H1 (cell line): Measurements from ENCODE around the gene ST6GALNAC4. TPM values are rescaled to one million over a fixed set of nuclear protein-coding genes. Genes with fewer than 3 reads are reported as not detected.

Source experiments
- CTCF ChIA-PET: fragments of 300-600 bp; sonication (Branson Sonifier 250); formaldehyde crosslinking; loops from one replicate; lab custom pipeline; 2021; ENCODE audit not compliant: partially characterized antibody; lab: Charles Lee
- POLR2A ChIA-PET: fragments of 300-600 bp; sonication (Branson Sonifier 250); formaldehyde crosslinking; loops from one replicate; lab custom pipeline; 2021; ENCODE audit warnings: inconsistent platforms; ENCODE audit not compliant: partially characterized antibody; lab: Charles Lee
- DNase-seq, 2 experiments: peaks; one replicate each; pipeline versions ENCODE4 v3.0.0 to v3.0.0-alpha.2; 2010 to 2022; ENCODE audit warnings: low spot score in 2 of 2, low read depth in 1 of 2, mixed read lengths in 1 of 2
- FAIRE-seq: peaks from 2 replicates; lab custom pipeline; 2011; peaks lifted over from hg19 to GRCh38; lab: Jason Lieb, UNC
- H2AFZ ChIP-seq: 2 replicates; pipeline ENCODE4 v1.8.1; 2012; ENCODE audit warnings: low read length, inconsistent platforms
- H2AK5ac ChIP-seq: 2 replicates; pipeline ENCODE4 v1.6.1; 2013; ENCODE audit warnings: low read depth, low read length
- H2BK120ac ChIP-seq: replicated peaks from 2 replicates; pipeline ENCODE3; 2013; ENCODE audit warnings: low read depth, low read length, inconsistent platforms
- H2BK12ac ChIP-seq: 2 replicates; pipeline ENCODE4 v1.6.1; 2013; ENCODE audit warnings: low read depth, low read length
- H2BK15ac ChIP-seq: 2 replicates; pipeline ENCODE4 v1.6.1; 2013; ENCODE audit warnings: low read length
- H2BK20ac ChIP-seq: 2 replicates; pipeline ENCODE4 v1.6.1; 2013; ENCODE audit warnings: low read length
- H2BK5ac ChIP-seq: 2 replicates; pipeline ENCODE4 v1.6.1; 2013; ENCODE audit warnings: low read depth, low read length
- H3K14ac ChIP-seq: 2 replicates; pipeline ENCODE4 v1.6.1; 2013; ENCODE audit warnings: inconsistent platforms; ENCODE audit not compliant: insufficient read length
- H3K18ac ChIP-seq: 2 replicates; pipeline ENCODE4 v1.6.1; 2013; ENCODE audit warnings: low read length; ENCODE audit errors: extremely low read depth
- H3K23ac ChIP-seq: 2 replicates; pipeline ENCODE4 v1.6.1; 2013; ENCODE audit warnings: inconsistent platforms; ENCODE audit not compliant: insufficient read length
- H3K23me2 ChIP-seq: 2 replicates; pipeline ENCODE4 v1.6.1; 2013; ENCODE audit warnings: low read depth, low read length
- H3K27ac ChIP-seq: 2 replicates; pipeline ENCODE4 v1.6.1; 2011; ENCODE audit warnings: low read depth, low read length, inconsistent platforms
- H3K27me3 ChIP-seq, 4 experiments: replicated peaks in 1 of 4; 1 replicate in 1 of 4; 2 replicates in 3 of 4; pipeline versions ENCODE4 v1.6.1 to v1.8.1; 2011 to 2013; ENCODE audit warnings: low read length in 3 of 4, mild to moderate bottlenecking in 3 of 4, inconsistent platforms in 2 of 4, mixed read lengths in 2 of 4, moderate library complexity in 1 of 4; ENCODE audit not compliant: control insufficient read depth in 3 of 4, insufficient read depth in 3 of 4; ENCODE audit errors: extremely low read depth in 1 of 4
- H3K36me3 ChIP-seq, 4 experiments: 2 replicates each; pipeline versions ENCODE4 v1.6.1 to v1.8.1; 2011 to 2013; ENCODE audit warnings: mild to moderate bottlenecking in 4 of 4, low read length in 3 of 4, moderate library complexity in 2 of 4, control low read depth in 1 of 4, inconsistent platforms in 1 of 4; ENCODE audit not compliant: insufficient read depth in 4 of 4, control insufficient read depth in 2 of 4
- H3K4ac ChIP-seq: replicated peaks from 2 replicates; pipeline ENCODE3; 2013; ENCODE audit warnings: low read length, low read depth, mixed read lengths, inconsistent platforms; ENCODE audit not compliant: insufficient read length
- H3K4me1 ChIP-seq, 4 experiments: replicated peaks in 1 of 4; 1 replicate in 1 of 4; 2 replicates in 3 of 4; pipeline versions ENCODE4 v1.6.1 to v1.8.1; 2011 to 2013; ENCODE audit warnings: low read length in 3 of 4, inconsistent platforms in 2 of 4, mixed read lengths in 1 of 4; ENCODE audit not compliant: insufficient read depth in 4 of 4, control insufficient read depth in 3 of 4
- H3K4me2 ChIP-seq, 2 experiments: 2 replicates each; pipeline versions ENCODE4 v1.6.1 to v1.8.1; 2011 to 2013; ENCODE audit warnings: low read depth in 2 of 2, low read length in 2 of 2, control low read depth in 1 of 2, inconsistent platforms in 1 of 2, mild to moderate bottlenecking in 1 of 2; ENCODE audit not compliant: insufficient read depth in 1 of 2
- H3K4me3 ChIP-seq, 4 experiments: fragments of 200-600, 300-600 bp in 1 of 4; sonication (generic), shearing (Covaris generic), sonication (Bioruptor Twin) in 1 of 4; 2 replicates each; pipeline versions ENCODE4 v1.5.1 to v1.8.1; 2011 to 2016; ENCODE audit warnings: low read length in 4 of 4, low read depth in 3 of 4, control low read depth in 2 of 4, inconsistent platforms in 2 of 4, mild to moderate bottlenecking in 2 of 4, mixed read lengths in 1 of 4, moderate library complexity in 1 of 4; ENCODE audit not compliant: insufficient read depth in 2 of 4; ENCODE audit errors: extremely low read depth in 1 of 4
- H3K56ac ChIP-seq: replicated peaks from 2 replicates; pipeline ENCODE3; 2013; ENCODE audit warnings: low read depth, mild to moderate bottlenecking, mixed read lengths, low read length, inconsistent platforms; ENCODE audit not compliant: insufficient read length
- H3K79me1 ChIP-seq: 2 replicates; pipeline ENCODE4 v1.6.1; 2013; ENCODE audit warnings: low read depth, low read length, control low read depth
- H3K79me2 ChIP-seq, 2 experiments: 2 replicates each; pipeline versions ENCODE4 v1.6.1 to v1.8.1; 2012 to 2013; ENCODE audit warnings: low read length in 2 of 2, mild to moderate bottlenecking in 2 of 2, inconsistent platforms in 1 of 2; ENCODE audit not compliant: insufficient read depth in 2 of 2, control insufficient read depth in 1 of 2
- H3K9ac ChIP-seq, 4 experiments: replicated peaks in 1 of 4; 1 replicate in 1 of 4; 2 replicates in 3 of 4; pipeline versions ENCODE4 v1.6.1 to v1.8.1; 2011 to 2013; ENCODE audit warnings: low read depth in 3 of 4, low read length in 3 of 4, control low read depth in 2 of 4, mild to moderate bottlenecking in 2 of 4, moderate library complexity in 2 of 4, inconsistent platforms in 1 of 4; ENCODE audit errors: extremely low read depth in 1 of 4
- H3K9me3 ChIP-seq, 2 experiments: 2 replicates each; pipeline versions ENCODE4 v1.6.1 to v1.8.1; 2012 to 2013; ENCODE audit warnings: mild to moderate bottlenecking in 2 of 2, moderate library complexity in 2 of 2, control low read depth in 1 of 2, inconsistent platforms in 1 of 2, low read depth in 1 of 2, low read length in 1 of 2, mixed read lengths in 1 of 2; ENCODE audit not compliant: insufficient read depth in 2 of 2
- H4K20me1 ChIP-seq, 2 experiments: replicated peaks in 1 of 2; 2 replicates each; pipeline versions ENCODE3 to v1.8.1; 2011 to 2013; ENCODE audit warnings: inconsistent platforms in 2 of 2, low read length in 2 of 2, mild to moderate bottlenecking in 1 of 2; ENCODE audit not compliant: insufficient read depth in 2 of 2, control insufficient read depth in 1 of 2
- H4K5ac ChIP-seq: 2 replicates; pipeline ENCODE4 v1.6.1; 2013; ENCODE audit warnings: low read length, low read depth, mixed read lengths, inconsistent platforms; ENCODE audit not compliant: insufficient read length
- H4K8ac ChIP-seq: 2 replicates; pipeline ENCODE4 v1.8.0; 2013; ENCODE audit warnings: mild to moderate bottlenecking, moderate library complexity, low read length, inconsistent platforms; ENCODE audit not compliant: insufficient read depth; ENCODE audit errors: extremely low read depth
- H4K91ac ChIP-seq: replicated peaks from 2 replicates; pipeline ENCODE3; 2013; ENCODE audit warnings: low read length, mixed read lengths, inconsistent platforms; ENCODE audit not compliant: insufficient read length
- CBX8 ChIP-seq: fragments of 300-800, 300-1000 bp; sonication (generic); IDR thresholded peaks from 2 replicates; pipeline ENCODE4 v1.7.1; 2016; ENCODE audit warnings: low read depth, low read length, borderline replicate concordance
- YY1 ChIP-seq: IDR thresholded peaks from 2 replicates; pipeline ENCODE4 v1.6.1; 2011; ENCODE audit warnings: low read depth, mild to moderate bottlenecking, low read length
- WGBS, 2 experiments: shearing (Covaris generic) in 1 of 2; methylation state at CpG; one replicate each; pipeline versions ENCODE4 v1.1.6 to v1.1.7; 2013 to 2015; ENCODE audit warnings: low lambda C conversion rate in 2 of 2, mixed read lengths in 2 of 2, inconsistent platforms in 1 of 2, low coverage in 1 of 2, missing lambda C conversion rate in 1 of 2; ENCODE audit not compliant: insufficient replicate concordance in 2 of 2, insufficient coverage in 1 of 2, insufficient read length in 1 of 2; ENCODE audit errors: extremely low coverage in 1 of 2, missing lambda C conversion rate in 1 of 2; 5-methylcytosine and 5-hydroxymethylcytosine counted together
- polyA plus RNA-seq, 7 experiments: library from polyadenylated mRNA; depleted of rRNA in 3 of 7; stranded (reverse) in 5 of 7; unstranded in 2 of 7; fragments of >200 nt in 5 of 7; fragments of 200-250 nt in 2 of 7; gene quantifications; 1 replicate in 5 of 7; 2 replicates in 1 of 7; 4 replicates in 1 of 7; pipeline versions ENCODE4 v1.2.1 to v1.2.3, GENCODE V29; 2011 to 2013; ENCODE audit warnings: missing spikeins in 2 of 7, mixed read lengths in 2 of 7
- total RNA-seq: library from RNA; stranded (reverse); fragmentation: NEBNext Ultra II Directional; extraction: Animal tissue kit (Norgen Biotek cat#: 25700); gene quantifications from 2 replicates; pipeline ENCODE4 v1.2.1, GENCODE V29; 2021

The ST6GALNAC4 gene
- total and polyA plus RNA-seq, 2 of the 8 experiments (the other 6 are each of a cell fraction or from before 2014, with no cell fraction given): 21.8 to 34.1 TPM

DNA sequence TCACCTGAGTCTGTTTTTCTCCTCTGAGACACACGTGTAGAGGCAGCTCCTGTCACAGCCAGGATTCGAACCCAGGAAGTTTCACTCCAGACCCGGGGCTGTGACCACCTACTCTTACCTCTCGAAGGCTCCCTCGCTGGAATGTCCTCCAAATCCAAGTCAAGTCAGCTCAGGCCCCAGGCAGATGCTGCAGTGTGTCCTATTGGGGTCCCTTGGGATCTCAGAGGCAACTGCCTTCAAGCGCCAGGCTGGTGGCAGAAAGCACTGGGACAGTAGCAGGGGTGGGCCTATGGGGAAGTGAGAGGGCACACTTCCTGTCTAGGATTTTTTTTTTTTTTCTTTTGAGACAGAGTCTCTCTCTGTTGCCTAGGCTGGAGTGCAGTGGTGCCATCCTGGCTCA, 762 bp upstream of the ST6GALNAC4 start:
- Histone ChIP-seq H4K91ac (no peak overlapping the region), H2AFZ (no peak overlapping the region), H3K9ac (no peak overlapping the region), H3K4me1 (peaks cover 4 to 8% (median 7%) of the 10 kb centered on the region in 4 experiments), H3K27ac (no peak overlapping the region), H3K18ac (no peak overlapping the region), H3K14ac (no peak overlapping the region), H3K4me3 (peak overlapping the region in 1 of 4 experiments; percentile 27; a peak in 1 of 8 replicates), H4K5ac (no peak overlapping the region), H4K8ac (no peak overlapping the region), H4K20me1 (peaks cover 0 to 3% of the 10 kb centered on the region in 2 experiments), H2BK20ac (no peak overlapping the region), H2BK5ac (0 out of 2 replicates have a peak overlapping the region, but pooled peaks have one; percentile 15), H3K79me2 (no peaks in the 10 kb centered on the region), H2BK15ac (no peak overlapping the region), H3K36me3 (no peaks in the 10 kb centered on the region), H3K23ac (no peak overlapping the region), H3K23me2 (peaks cover 5% of the 10 kb centered on the region), H2BK120ac (no peak overlapping the region), H3K56ac (no peak overlapping the region), H3K9me3 (no peaks in the 10 kb centered on the region), H3K4me2 (peak overlapping the region in 1 of 2 experiments; percentile 92; a peak in 1 of 4 replicates), H3K79me1 (no peaks in the 10 kb centered on the region), H3K4ac (no peak overlapping the region), H2AK5ac (no peak overlapping the region), H2BK12ac (no peak overlapping the region), H3K27me3 (peaks cover 0 to 14% (median 10%) of the 10 kb centered on the region in 4 experiments; a peak in 5 of 7 replicates)
- no peak for TF ChIP-seq CBX8
- TF ChIP-seq YY1: no peak
- ChIA-PET POLR2A (interaction anchor here (0.8 to 3.7 kb wide), 6 partner anchors 10 to 44 kb away, joined by 3 to 16 read pairs (median 5); partner anchors contain the start of gene ST6GALNAC6), CTCF (interaction anchor here (0.6 to 6.7 kb wide), 15 partner anchors 9 to 182 kb away, joined by 3 to 114 read pairs (median 4); partner anchors contain the start of genes ST6GALNAC6 and TOR2A)
- DNase-seq: no peak
- 89% methylated on average over 6 of the region's 6 CpGs; no CpG with 5 or more reads in 1 of the 2 experiments for whole genome bisulfite sequencing, 2 experiments
- no peak for FAIRE-seq
